ENCODE data around the gene ELK3. TPM values are rescaled to one million over a fixed set of nuclear protein-coding genes. Genes with fewer than 3 reads are reported as not detected.
A peak's percentile ranks its signal among the peaks of the same experiment; 100 is the strongest.

Gene ELK3
- total RNA-seq, 1 experiment from 2014 or later = 8.9 TPM

DNA sequence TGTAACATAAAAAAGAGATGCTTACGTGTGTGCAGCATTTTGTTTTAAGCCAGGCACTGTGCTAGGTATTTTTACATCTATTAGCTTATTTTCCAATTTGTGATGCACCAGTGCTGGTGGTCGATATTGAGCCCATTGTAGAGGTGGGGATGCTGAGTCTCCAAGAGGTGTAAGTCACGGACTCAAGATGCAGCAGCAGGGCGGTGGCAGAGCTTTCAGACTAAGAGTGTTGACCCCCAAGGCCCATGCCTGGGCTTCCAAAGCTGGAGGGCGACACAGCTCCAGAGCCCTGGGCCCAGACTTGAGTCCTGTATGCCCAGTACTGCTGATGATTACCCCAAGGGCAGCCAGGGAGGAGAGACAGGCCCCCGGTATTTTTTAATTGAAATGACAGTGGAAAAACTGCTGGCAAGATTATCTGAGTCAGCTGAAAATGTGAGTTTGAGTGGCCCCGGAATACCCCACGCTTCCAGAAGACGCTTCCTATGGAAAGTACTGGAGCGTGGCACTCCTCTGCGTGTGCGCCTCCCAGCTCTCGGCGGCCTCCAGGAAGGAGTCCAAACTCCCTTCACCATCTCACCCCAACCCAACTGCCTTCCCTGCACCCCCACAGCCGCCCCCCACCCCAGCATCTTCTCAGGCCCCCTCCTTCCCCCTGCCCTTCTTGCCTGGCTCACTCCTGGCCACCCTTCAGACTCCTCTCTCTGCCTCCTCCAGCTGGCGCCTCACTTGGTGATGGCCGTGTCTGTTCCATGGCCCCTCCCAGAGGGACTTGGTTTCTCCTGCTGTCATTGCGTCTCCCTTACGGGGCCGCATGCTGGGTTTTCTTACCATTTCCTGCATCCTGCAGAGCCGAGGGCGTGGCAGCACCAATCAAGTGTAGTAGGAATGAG lies 40.7 kb downstream of the ELK3 start:
- DNase-seq (ENCODE audit: low spot score) = no peak

DNA sequence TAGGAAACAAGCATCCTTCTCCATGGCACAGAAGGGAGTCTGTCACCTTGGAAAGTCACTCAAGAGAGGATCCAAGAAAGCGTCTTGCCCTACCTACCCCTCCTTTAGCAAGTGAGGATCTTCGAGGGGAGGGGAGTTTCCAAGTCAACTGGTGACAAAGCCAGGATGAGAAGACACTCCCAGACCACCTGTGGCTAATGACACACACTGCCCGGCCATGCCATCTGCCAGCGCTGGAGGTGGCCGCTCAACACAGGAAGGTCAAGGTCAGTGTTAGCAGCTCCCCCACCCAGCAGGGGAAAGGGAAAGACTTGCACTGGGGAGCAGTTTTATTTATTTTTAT lies 41.3 kb downstream of the ELK3 start:
- DNase-seq (ENCODE audit: low spot score) = no peak

- no peak for DNase-seq (ENCODE audit: low spot score)
Measured at GRCh38 chr12:96236221-96236822, 42.1 kb downstream of the ELK3 start.

DNA sequence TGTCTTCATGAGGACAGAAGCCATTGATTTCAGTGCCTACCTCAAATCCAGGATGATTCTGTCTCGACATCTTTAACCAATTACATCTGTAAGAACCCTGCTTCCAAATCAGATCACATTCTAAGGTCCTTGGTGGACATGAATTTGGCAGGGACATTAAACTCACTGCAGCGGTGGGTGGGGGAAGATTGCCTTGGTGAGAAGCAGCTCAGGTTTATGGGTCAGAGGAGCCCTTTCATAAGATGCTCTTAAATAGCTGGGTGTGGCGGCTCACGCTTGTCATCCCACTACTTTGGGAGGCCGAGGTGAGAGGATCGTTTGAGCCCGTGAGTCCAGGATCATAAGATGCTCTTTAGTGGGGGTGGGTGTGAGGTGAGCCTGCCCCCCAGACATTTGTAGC lies 42.9 kb downstream of the ELK3 start:
- DNase-seq (ENCODE audit: low spot score) = no peak

DNA sequence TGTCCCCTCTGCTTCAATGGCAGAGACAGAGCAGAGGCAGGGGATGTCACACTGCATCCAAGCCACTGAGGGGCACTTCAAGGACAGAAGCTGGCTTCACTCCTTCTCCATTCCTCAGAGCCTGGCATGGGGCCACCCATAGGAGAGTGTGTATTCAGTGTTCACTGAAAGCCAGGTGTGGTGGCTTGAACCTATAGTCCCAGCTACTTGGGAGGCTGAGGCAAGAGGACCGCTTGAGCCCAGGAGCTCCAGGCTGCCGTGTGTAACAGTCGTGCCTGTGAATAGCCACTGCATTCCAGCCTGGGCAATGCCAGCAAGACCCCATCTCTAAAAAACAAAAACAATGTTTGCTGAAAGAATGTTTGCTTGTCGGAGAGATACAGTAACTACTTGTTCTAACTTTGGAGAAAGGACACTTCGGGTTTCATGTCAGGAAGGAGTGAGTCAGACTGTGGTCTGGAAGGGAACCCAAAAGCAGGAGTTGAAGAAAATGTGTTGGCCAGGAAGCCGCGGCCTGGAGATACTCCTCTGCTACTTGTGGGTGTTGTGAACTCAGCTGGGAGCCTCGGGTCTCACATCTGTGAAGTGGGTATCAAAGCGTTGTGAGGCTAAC lies 43.4 kb downstream of the ELK3 start:
- no peak for DNase-seq (ENCODE audit: low spot score)

DNA sequence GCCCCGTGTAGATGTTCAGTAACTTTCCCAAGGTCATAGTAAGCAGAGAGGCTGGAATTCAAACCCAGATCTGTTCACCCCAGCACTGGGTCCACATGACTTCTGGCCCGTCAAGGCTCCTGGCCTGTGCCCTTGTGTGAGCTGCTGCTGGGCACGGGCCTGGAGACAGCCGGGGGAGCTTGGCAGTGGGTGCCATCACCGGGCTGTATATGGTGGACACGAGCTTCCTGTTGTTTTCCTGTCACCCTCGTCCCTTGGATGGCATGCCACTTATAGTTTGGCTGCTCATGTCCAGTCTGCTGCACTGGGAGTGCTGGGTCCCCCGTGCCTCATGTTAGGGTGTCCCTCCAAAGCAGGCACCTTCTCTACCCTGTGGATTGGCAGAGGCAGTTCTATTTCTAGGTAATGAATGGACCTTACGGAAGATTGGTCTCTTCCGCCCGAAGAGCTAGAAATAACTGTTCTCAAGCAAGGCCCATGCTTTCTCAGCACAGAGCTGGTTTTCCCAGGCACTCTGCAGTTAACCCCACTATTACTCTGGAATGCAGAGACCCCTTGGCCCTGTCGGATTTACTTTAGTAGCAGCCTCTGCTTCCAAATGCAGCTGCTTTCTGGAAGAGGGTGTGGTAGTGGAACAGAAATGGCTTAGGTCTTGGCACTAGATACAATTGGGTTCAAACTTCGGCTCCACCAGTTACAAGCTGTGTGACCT lies 44.3 kb downstream of the ELK3 start:
- no peak for DNase-seq (ENCODE audit: low spot score)

- no peak for DNase-seq (ENCODE audit: low spot score)
Measured at GRCh38 chr12:96239711-96240635, 45.8 kb downstream of the ELK3 start.

GRCh38 chr12:96240656-96241055 lies 46.5 kb downstream of the ELK3 start:
- no peak for DNase-seq (ENCODE audit: low spot score)

DNA sequence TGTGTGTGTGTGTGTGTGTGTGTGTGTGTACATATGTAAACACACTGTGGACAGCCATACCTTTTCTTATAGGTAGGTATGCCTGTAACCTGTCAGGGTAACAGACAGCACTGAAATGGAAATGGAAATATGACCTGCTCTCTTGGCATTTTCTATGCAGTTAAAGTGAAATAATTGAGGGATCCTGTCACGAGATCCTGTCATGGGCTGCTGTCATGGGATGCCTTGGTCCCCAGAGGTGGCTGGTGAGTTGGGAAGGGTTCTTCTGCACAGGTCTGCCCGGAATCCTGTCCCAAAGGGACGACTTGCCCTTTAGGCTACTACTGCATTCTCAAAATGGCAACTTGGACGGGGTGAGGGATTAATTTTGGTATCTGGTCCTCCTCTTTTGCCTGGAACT lies 47.3 kb downstream of the ELK3 start:
- no peak for DNase-seq (ENCODE audit: low spot score)

DNA sequence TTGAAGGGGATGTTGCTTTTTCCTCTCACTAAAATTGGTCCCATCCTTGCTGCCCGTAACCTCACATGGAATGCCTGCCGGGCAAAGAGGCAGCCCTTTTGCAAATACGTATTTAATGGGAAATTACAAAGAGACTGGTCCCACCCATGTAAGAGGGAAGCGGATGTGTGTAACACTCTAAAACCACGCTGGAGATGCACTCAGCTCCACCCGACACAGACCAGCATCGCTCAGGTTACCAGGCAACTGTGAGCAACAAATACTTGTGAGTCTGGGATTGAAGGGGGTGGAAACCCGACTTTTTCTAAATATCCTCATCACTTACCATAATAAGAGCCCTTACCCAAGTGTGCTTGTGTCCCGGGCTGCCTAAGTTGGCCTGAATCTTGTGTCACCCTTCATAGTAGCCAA lies 47.7 kb downstream of the ELK3 start:
- peak; percentile 48 for DNase-seq (ENCODE audit: low spot score)

DNA sequence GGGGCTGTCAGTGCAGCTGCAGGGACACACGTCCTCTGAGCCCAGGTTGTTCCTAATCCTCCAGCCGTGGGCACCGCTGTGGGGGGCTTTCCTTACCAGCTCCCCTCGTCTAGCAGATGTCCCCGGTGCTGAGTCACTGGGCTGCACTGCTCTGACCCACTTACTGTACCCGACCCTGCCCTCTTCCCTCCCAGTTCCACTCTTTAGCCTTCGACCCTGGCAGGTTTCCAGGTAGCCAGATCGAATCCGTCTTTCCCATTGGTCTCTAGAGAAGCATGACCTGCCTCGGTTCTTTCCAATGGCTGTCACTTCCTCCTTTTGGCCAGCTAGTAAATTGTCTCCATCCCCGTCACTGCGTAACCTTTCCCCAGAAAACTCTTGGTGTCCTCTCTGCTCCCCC lies 48.4 kb downstream of the ELK3 start:
- no peak for DNase-seq (ENCODE audit: low spot score)

DNA sequence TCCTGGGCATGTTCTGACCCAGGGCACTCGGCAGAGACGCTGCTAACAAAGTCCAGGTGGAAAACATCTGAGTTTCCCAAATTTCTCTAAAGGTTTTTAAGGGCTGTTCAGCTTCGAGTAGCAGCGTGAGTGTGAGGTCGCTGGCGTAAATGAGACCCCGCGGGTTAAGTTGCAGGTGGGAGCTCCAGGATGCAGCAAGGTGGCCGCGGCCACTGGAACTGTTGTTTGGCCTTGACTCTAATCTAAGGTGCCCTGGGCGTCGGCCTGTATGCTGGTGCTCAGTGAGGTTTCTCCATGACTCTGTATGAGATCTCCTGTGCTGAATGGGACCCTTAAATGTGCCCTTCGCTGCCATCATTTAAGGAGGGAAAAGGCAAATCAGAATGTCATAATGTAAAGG lies 50.7 kb downstream of the ELK3 start:
- DNase-seq (ENCODE audit: low spot score) = no peak

GRCh38 chr12:96246926-96247505 lies 52.8 kb downstream of the ELK3 start:
- no peak for DNase-seq (ENCODE audit: low spot score)

DNA sequence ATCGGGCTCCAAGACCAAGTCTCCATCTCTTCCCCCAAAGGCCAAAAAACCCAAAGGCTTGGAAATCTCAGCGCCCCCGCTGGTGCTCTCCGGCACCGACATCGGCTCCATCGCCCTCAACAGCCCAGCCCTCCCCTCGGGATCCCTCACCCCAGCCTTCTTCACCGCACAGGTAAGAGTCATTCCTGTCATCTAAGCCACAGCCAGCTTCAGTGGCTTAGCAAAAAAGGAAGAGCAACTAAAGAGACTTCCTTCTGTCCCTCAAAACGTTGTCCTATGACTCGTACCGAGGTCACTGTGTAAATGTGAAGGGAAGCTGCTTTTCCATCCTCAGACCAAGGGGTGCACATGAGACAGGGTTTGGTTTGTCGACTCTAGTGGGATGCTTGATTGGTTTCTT lies 53.4 kb downstream of the ELK3 start:
- DNase-seq (ENCODE audit: low spot score) = no peak

- no peak for DNase-seq (ENCODE audit: low spot score)
Measured at GRCh38 chr12:96248136-96248931, 54.2 kb downstream of the ELK3 start.

GRCh38 chr12:96249196-96250118 lies 55.3 kb downstream of the ELK3 start:
- DNase-seq (ENCODE audit: low spot score) = no peak

GRCh38 chr12:96250119-96250685 lies 56.0 kb downstream of the ELK3 start:
- DNase-seq (ENCODE audit: low spot score) = no peak

GRCh38 chr12:96255077-96255476 lies 60.9 kb downstream of the ELK3 start:
- DNase-seq (ENCODE audit: low spot score) = no peak
